Sciatic nerve (tissue), 2 donors: ENCODE data around the gene FBXO3. TPM values are rescaled to one million over a fixed set of nuclear protein-coding genes. Genes with fewer than 3 reads are reported as not detected.
A peak's percentile ranks its signal among the peaks of the same experiment; 100 is the strongest.
"Not testable (repeated sequence)": the region's sequence is repeated elsewhere in the genome, so short reads cannot be mapped to it uniquely, and the experiment has no call there.

Experiments
- ATAC-seq: fragments of 200-7000 bp; cut with Tn5 transposase; one replicate; pipeline ENCODE4 v1.9.1; 2020; ENCODE audit warnings: mild to moderate bottlenecking, moderate library complexity
- DNase-seq: peaks from one replicate; pipeline ENCODE4 v3.0.0-alpha.2; 2020; ENCODE audit warnings: low spot score
- intact Hi-C: fragments of 100-400 bp; cut with DNase I; formaldehyde crosslinking; loops from one replicate; pipeline ENCODE4 v1.14.2; 2022
- total RNA-seq: library from RNA; stranded (reverse); fragmentation: NEBNext Ultra II Directional; extraction: Animal tissue kit (Norgen Biotek cat#: 25700); gene quantifications from one replicate; pipeline ENCODE4 v1.2.1, GENCODE V29; 2021
- donor health status: DM: no; HTN: no; CAD: no.
- donor health status: DM: no; HTN: no; CAD: no.

Gene FBXO3
- total RNA-seq, 1 donor from 2014 or later = 39.2 TPM

- DNase-seq (peak; percentile 61), ATAC-seq (no peak)
These were observed 39.7 kb downstream of the FBXO3 start for GRCh38 chr11:33734441-33735270.

GRCh38 chr11:33733980-33734379 is 40.3 kb downstream of the FBXO3 start:
- DNase-seq = no peak
- ATAC-seq = no peak
- intact Hi-C loops = no loop called here

More at GRCh38 chr11:33734441-33735270, 39.7 kb downstream of the FBXO3 start:
- intact Hi-C loops = loop anchor here (5.0 kb wide), 1 partner anchor 32 kb away; the partner anchor contains the start of gene C11orf91

DNA sequence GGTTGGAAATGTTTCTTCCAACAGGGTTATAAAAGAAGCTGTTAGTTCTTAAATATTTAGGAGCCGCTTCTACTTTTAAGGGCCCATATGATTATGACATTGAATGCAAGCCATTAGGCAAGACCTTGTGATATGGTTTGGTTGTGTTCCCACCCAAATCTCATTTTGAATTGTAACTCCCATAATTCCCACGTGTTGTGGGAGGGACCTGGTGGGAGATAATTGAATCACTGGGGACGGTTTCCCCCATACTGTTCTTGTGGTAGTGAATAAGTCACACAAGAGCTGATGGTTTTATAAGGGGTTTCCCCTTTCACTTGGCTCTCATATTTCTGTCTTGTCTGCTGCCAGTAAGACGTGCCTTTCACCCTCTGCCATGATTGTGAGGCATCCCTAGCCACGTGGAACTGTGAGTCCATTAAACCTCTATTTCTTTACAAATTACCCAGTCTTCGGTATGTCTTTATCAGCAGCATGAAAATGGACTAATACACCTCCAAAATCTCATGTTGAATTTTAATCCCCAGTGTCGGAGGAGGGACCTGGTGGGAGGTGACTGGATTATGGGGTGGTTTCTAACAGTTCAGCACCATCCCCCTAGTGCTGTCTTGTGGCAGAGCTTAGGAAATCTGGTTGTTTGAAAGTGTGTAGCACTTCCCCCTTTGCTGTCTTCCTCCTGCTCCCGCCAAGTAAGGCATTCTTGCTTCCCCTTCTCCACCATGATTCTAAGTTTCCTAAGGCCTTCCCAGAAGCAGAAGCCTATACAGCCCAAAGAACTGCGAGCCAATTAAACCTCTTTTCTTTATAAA is 42.4 kb downstream of the FBXO3 start:
- DNase-seq = no peak
- intact Hi-C loops = no loop called here
- no peak for ATAC-seq

- DNase-seq (no peak), ATAC-seq (no peak)
- intact Hi-C loops = no loop called here
These were observed 43.6 kb downstream of the FBXO3 start for GRCh38 chr11:33730716-33731115.

GRCh38 chr11:33729072-33729664 is 45.2 kb downstream of the FBXO3 start:
- DNase-seq, intact Hi-C loops, ATAC-seq: not testable (repeated sequence)

DNA sequence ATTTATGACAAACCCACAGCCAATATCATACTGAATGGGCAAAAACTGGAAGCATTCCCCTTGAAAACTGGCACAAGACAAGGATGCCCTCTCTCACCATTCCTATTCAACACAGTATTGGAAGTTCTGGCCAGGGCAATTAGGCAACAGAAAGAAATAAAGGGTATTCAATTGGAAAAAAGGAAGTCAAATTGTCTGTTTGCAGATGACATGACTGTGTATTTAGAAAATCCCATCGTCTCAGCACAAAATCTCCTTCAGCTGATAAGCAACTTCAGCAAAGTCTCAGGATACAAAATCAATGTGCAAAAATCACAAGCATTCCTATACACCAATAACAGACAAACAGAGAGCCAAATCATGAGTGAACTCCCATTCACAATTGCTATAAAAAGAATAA is 46.8 kb downstream of the FBXO3 start:
- ATAC-seq, intact Hi-C loops, DNase-seq: not testable (repeated sequence)

GRCh38 chr11:33725496-33725895 is 48.8 kb downstream of the FBXO3 start:
- no peak for ATAC-seq
- no peak for DNase-seq
- intact Hi-C loops = no loop called here

GRCh38 chr11:33724644-33725035 is 49.7 kb downstream of the FBXO3 start:
- ATAC-seq (peak; percentile 88), DNase-seq (no peak)
- intact Hi-C loops = no loop called here

DNA sequence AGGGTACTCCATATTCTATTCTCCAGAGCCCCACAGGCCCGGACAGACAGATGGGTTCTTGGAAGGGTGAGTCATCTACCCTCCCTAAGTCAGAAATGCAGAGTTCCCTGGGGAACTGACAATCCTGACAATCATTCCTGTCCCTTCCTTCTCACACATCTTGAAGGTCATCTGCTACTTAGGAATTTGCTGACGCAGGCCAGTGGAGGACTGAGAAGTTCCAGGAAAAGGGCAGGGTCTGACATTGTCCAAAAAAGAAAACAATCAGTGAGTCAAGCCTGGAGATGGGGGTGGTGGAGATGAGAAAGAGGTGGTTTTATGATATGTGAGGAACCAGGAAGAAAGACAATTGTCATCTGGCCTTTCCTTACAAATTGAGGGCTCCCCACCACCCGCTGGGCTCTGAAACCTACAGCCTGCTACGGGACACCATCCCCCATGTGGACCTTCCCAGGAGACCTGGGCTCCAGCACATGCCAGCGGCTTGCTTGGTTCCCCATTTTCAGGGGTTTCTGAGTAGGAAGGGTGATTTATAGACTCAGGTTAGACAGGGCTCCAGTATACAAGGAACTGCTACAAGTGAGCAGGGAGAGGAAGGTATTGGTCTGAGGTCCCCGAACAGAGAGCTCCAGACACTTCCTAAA is 51.0 kb downstream of the FBXO3 start:
- intact Hi-C loops = no loop called here
- ATAC-seq = peak; percentile 76

DNA sequence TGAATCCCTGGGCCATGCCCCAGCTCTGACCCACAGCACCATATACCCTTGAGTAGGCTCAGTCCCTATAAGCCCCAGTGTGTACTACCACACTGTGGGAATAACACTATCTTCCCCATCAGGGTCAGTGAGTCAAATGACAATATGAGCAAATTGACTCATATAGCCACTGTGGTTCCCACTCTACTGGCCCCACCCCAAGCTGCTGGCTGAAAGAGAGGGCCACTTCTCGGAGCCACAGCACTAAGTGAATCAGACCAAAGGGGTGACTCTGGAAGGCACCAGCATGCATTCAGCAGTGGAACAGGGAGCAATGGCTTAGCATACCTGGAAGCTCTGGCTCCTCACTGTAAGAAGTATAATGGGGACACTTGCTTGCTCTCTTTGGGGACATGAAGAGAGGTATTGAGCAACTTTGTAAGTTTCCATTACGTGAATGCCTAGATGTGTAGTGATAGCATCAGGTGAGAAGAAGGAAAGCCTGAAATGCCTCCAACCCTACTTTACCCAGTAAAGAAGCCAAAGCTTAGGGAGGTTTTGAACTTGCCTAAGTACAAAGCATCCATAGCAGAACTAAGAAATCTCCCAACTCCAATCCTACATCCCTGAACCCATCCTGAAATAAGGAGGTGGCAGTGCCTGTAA is 51.6 kb downstream of the FBXO3 start:
- peak; percentile 54 for DNase-seq
- peak; percentile 11 for ATAC-seq
- intact Hi-C loops = no loop called here

More for the DNA sequence above, 51.0 kb downstream of the FBXO3 start:
- no peak for DNase-seq

- ATAC-seq (no peak), DNase-seq (no peak)
- intact Hi-C loops = no loop called here
These were observed 52.3 kb downstream of the FBXO3 start for GRCh38 chr11:33721984-33722383.

DNA sequence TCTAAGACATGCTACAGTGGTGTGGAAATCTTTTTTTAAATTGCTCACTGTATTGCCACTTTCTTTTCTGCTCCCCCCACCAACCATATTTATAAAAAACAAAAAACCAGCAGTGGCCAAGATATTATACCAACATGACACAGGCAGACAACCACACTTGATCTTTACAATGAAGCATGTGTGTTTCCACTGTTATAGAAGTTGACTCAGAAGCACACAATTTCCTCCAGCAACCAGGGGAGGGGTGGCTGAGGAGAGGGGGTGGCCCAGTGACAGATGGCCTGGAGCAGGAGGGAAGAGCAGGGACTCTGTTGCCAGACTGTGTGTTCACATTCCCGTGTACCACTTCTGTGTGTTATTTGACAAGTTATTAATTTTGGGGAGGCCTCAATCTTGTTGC is 52.9 kb downstream of the FBXO3 start:
- intact Hi-C loops = no loop called here
- no peak for ATAC-seq

DNA sequence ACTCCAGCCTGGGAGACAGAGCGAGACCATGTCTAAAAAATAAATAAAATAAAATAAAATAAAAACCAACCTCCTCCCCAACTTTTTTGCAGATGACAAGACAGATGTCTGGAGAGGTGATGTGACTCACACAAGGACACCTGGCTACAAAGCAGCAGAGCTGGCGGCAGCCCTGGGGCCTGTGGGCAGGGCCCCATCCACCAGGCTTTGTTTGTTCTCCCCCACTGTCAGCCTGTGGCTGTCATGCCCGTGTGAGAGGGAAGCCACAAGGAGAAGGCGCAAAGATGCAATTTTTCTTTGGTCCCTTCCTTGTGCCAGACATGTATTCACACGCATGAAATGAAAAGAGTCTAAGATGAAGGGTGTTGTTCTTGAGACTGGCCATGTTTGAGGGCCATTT is 54.7 kb downstream of the FBXO3 start:
- DNase-seq = no peak
- no peak for ATAC-seq
- intact Hi-C loops = no loop called here

More for the DNA sequence above, 52.9 kb downstream of the FBXO3 start:
- peak; percentile 62 for DNase-seq

- ATAC-seq (no peak), DNase-seq (no peak)
- intact Hi-C loops = no loop called here
These were observed 55.9 kb downstream of the FBXO3 start for GRCh38 chr11:33718440-33718839.

GRCh38 chr11:33716243-33716642 is 58.1 kb downstream of the FBXO3 start:
- no peak for DNase-seq
- ATAC-seq = peak; percentile 46
- intact Hi-C loops = no loop called here

GRCh38 chr11:33713856-33714398 is 60.4 kb downstream of the FBXO3 start:
- ATAC-seq (no peak), DNase-seq (no peak)
- intact Hi-C loops = no loop called here

DNA sequence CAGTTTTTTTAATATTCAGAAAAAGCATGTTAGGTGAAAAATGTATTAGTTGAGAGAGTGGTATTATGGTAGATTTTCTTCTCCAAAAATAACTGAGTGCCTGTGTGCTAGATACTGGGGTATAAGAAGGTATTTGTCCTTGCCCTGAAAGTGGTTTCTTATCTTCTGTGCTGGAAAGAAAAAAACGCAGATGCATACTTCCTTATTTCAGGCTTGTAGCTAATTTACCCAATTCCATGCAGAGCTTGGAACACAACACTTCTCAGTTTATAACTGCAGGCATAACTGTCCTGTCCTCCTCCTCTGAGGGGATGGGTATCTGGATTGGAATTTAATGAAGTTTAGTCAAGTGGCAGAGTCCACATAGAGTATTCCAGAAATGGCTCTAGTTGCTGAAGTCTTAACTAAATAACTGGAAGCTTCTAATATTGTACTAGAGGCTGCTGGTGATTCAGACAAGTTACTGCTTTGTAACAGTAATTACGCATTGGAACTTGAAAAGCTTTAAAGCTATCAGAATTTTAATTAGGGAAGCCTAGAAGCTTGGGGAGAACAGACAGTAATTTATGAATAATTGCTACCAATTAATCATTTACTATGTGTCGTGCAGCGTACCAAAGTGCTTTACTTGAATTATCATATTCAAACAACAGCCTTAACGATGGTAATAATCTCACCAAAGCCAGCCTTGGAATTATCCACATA is 61.0 kb downstream of the FBXO3 start:
- DNase-seq (no peak), ATAC-seq (no peak)
- intact Hi-C loops = no loop called here

GRCh38 chr11:33712436-33712835 is 61.9 kb downstream of the FBXO3 start:
- DNase-seq = no peak
- ATAC-seq = no peak
- intact Hi-C loops = no loop called here
